ENCODE data around the gene TMEM259. TPM values are rescaled to one million over a fixed set of nuclear protein-coding genes. Genes with fewer than 3 reads are reported as not detected.
A peak's percentile ranks its signal among the peaks of the same experiment; 100 is the strongest.

TMEM259 gene
- total and polyA plus RNA-seq, 2 of the 8 experiments (the other 6 are each of a cell fraction or from before 2014, with no cell fraction given) = 140 to 243 TPM

- H4K91ac ChIP-seq (replicated peaks; ENCODE audit: insufficient read length, low read length) = no peak overlapping the region
- WGBS, 2 experiments (ENCODE audit: extremely low coverage in 1 of 2, insufficient coverage in 1 of 2, insufficient read length in 1 of 2, insufficient replicate concordance in 2 of 2, low coverage in 1 of 2, low lambda C conversion rate in 2 of 2, missing lambda C conversion rate in 1 of 2) = 91% methylated on average over 29 of the region's 29 CpGs; no CpG with 5 or more reads in 1 of the 2 experiments
- H2BK12ac ChIP-seq (ENCODE audit: low read depth, low read length) = no peak overlapping the region
- H3K4me1 ChIP-seq (replicated peaks in 1 of 4; ENCODE audit: control insufficient read depth in 3 of 4, insufficient read depth in 4 of 4, low read length in 3 of 4) = peaks cover 0 to 8% (median 6%) of the 10 kb centered on the region in 4 experiments; a peak in 6 of 7 replicates
- H3K23ac ChIP-seq (ENCODE audit: insufficient read length) = no peak overlapping the region
- no peak overlapping the region for H3K4me3 ChIP-seq (ENCODE audit: extremely low read depth in 1 of 4, insufficient read depth in 2 of 4, low read depth in 3 of 4, low read length in 4 of 4)
- H4K5ac ChIP-seq (ENCODE audit: insufficient read length, low read depth, low read length) = no peak overlapping the region
- DNase-seq (ENCODE audit: low read depth in 1 of 2, low spot score in 2 of 2) (no peak), FAIRE-seq (no peak)
- H2BK5ac ChIP-seq (ENCODE audit: low read depth, low read length) = no peak overlapping the region
- no peak overlapping the region for H3K14ac ChIP-seq (ENCODE audit: insufficient read length)
- H3K18ac ChIP-seq (ENCODE audit: extremely low read depth, low read length) = no peak overlapping the region
- no peak overlapping the region for H3K56ac ChIP-seq (replicated peaks; ENCODE audit: insufficient read length, low read depth, low read length)
- no peak overlapping the region for H3K4ac ChIP-seq (replicated peaks; ENCODE audit: insufficient read length, low read depth, low read length)
- H3K36me3 ChIP-seq (ENCODE audit: control insufficient read depth in 2 of 4, insufficient read depth in 4 of 4, low read length in 3 of 4) = peaks cover 20 to 37% (median 34%) of the 10 kb centered on the region in 4 experiments
- H2BK20ac ChIP-seq (ENCODE audit: low read length) = no peak overlapping the region
- H4K20me1 ChIP-seq (replicated peaks in 1 of 2; ENCODE audit: control insufficient read depth in 1 of 2, insufficient read depth in 2 of 2, low read length in 2 of 2) = peaks cover 0 to 13% of the 10 kb centered on the region in 2 experiments
- H3K27ac ChIP-seq (ENCODE audit: low read depth, low read length) = no peak overlapping the region
- no peak overlapping the region for H3K9ac ChIP-seq (replicated peaks in 1 of 4; ENCODE audit: extremely low read depth in 1 of 4, low read depth in 3 of 4, low read length in 3 of 4)
- H3K79me1 ChIP-seq (ENCODE audit: low read depth, low read length) = peaks cover 3% of the 10 kb centered on the region
- POLR2A ChIA-PET (ENCODE audit: partially characterized antibody) = interaction anchor here (0.6 to 16.4 kb wide), 10 partner anchors 9 to 233 kb away, joined by 3 to 509 read pairs (median 6); partner anchors contain the start of genes CIRBP, CNN2 and RNU6-2
- no peak overlapping the region for H2BK120ac ChIP-seq (replicated peaks; ENCODE audit: low read depth, low read length)
- peak overlapping the region; percentile 4; the same call in 1 of the 2 replicates for H4K8ac ChIP-seq (ENCODE audit: extremely low read depth, insufficient read depth, low read length)
- CTCF ChIA-PET (ENCODE audit: partially characterized antibody) = interaction anchor here (0.7 to 1.8 kb wide), 4 partner anchors 11 to 164 kb away, joined by 3 to 5 read pairs (median 4); no protein-coding TSS in a partner anchor
- H3K23me2 ChIP-seq (ENCODE audit: low read depth, low read length) = peaks cover 10% of the 10 kb centered on the region
- no peak overlapping the region for H3K4me2 ChIP-seq (ENCODE audit: insufficient read depth in 1 of 2, low read depth in 2 of 2, low read length in 2 of 2)
- no peak overlapping the region for H2AFZ ChIP-seq (ENCODE audit: low read length)
- no peaks in the 10 kb centered on the region for H3K27me3 ChIP-seq (replicated peaks in 1 of 4; ENCODE audit: control insufficient read depth in 3 of 4, extremely low read depth in 1 of 4, insufficient read depth in 3 of 4, low read length in 3 of 4)
- H3K9me3 ChIP-seq (ENCODE audit: insufficient read depth in 2 of 2, low read depth in 1 of 2, low read length in 1 of 2) = no peaks in the 10 kb centered on the region
- H2BK15ac ChIP-seq (ENCODE audit: low read length) = no peak overlapping the region
- H3K79me2 ChIP-seq (ENCODE audit: control insufficient read depth in 1 of 2, insufficient read depth in 2 of 2, low read length in 2 of 2) = peaks cover 0 to 15% of the 10 kb centered on the region in 2 experiments; a peak in 2 of 4 replicates
- no peak overlapping the region for H2AK5ac ChIP-seq (ENCODE audit: low read depth, low read length)
- TF ChIP-seq RFX5 (IDR thresholded peaks at IDR 0.05; ENCODE audit: borderline replicate concordance, low read depth, low read length) (no peak), POLR2A (IDR thresholded peaks at IDR 0.05; ENCODE audit: control extremely low read depth in 1 of 2, low read depth in 2 of 2, low read length in 2 of 2) (peak in 1 of 2 experiments; percentile 85; a peak in 1 of 3 replicates), ATF2 (IDR thresholded peaks at IDR 0.05; ENCODE audit: low read length) (no peak), HDAC2 (IDR thresholded peaks at IDR 0.05; ENCODE audit: borderline replicate concordance in 1 of 2, low read depth in 2 of 2, low read length in 2 of 2) (no peak), TAF1 (IDR thresholded peaks at IDR 0.05; ENCODE audit: low read depth, low read length) (no peak), POLR2AphosphoS5 (IDR thresholded peaks at IDR 0.05; ENCODE audit: low read depth, low read length) (peak; percentile 94), RAD21 (IDR thresholded peaks at IDR 0.05 in 1 of 2, conservative IDR thresholded peaks at IDR 0.05 in 1 of 2; ENCODE audit: low read depth in 2 of 2, low read length in 2 of 2) (peak; percentile 36 to 57; a peak in 3 of 4 replicates)
These were observed 15.2 kb upstream of the TMEM259 start for GRCh38 chr19:1035998-1036621.

Data from H1 (cell line).